Renal pelvis (tissue), 4 donors: ENCODE measurements around the gene SLC25A27. TPM values are rescaled to one million over a fixed set of nuclear protein-coding genes. Genes with fewer than 3 reads are reported as not detected.

Source experiments
- DNase-seq: peaks from one replicate; pipeline ENCODE4 v3.0.0-alpha.2; 2013
- polyA plus RNA-seq, 3 donors: library from polyadenylated mRNA; unstranded; fragments of 120-200 nt; gene quantifications; one replicate each; pipeline ENCODE4 v1.2.1, GENCODE V29; 2013; ENCODE audit not compliant: insufficient read length in 3 of 3

Gene SLC25A27
- polyA plus RNA-seq, 3 donors = 29.1 to 75.2 (median 59.1) TPM

- DNase-seq = no peak
Observed at GRCh38 chr6:46648869-46649492, 3.8 kb upstream of the SLC25A27 start.

GRCh38 chr6:46651006-46651405, 1.8 kb upstream of the SLC25A27 start:
- DNase-seq = no peak

- DNase-seq = peak; percentile 17
Observed at GRCh38 chr6:46651816-46652215, 959 bp upstream of the SLC25A27 start.

GRCh38 chr6:46652232-46652602, 558 bp upstream of the SLC25A27 start:
- DNase-seq = peak; percentile 5

GRCh38 chr6:46653439-46654195, 842 bp downstream of the SLC25A27 start:
- no peak for DNase-seq

- DNase-seq = no peak
Observed at GRCh38 chr6:46655803-46656202, 3.0 kb downstream of the SLC25A27 start.

GRCh38 chr6:46657642-46658041, 4.9 kb downstream of the SLC25A27 start:
- no peak for DNase-seq

GRCh38 chr6:46661483-46661882, 8.7 kb downstream of the SLC25A27 start:
- no peak for DNase-seq

GRCh38 chr6:46667377-46667776, 14.6 kb downstream of the SLC25A27 start:
- no peak for DNase-seq

GRCh38 chr6:46674410-46674809, 21.6 kb downstream of the SLC25A27 start:
- no peak for DNase-seq

GRCh38 chr6:46676604-46677313, 24.0 kb downstream of the SLC25A27 start:
- DNase-seq = no peak

- DNase-seq = no peak
Observed at GRCh38 chr6:46677314-46677654, 24.5 kb downstream of the SLC25A27 start.

- no peak for DNase-seq
Observed at GRCh38 chr6:46684771-46685170, 32.0 kb downstream of the SLC25A27 start.

GRCh38 chr6:46687619-46688097, 34.9 kb downstream of the SLC25A27 start, which contains the start of gene TDRD6:
Gene TDRD6, plus strand, starts transcription at chr6:46687885. Its CDS starts 244 bp downstream, at chr6:46688129.
- no peak for DNase-seq

- no peak for DNase-seq
Observed at GRCh38 chr6:46688117-46688965, 35.6 kb downstream of the SLC25A27 start.

- DNase-seq = no peak
Observed at GRCh38 chr6:46688966-46689335, 36.2 kb downstream of the SLC25A27 start.

GRCh38 chr6:46689657-46690056, 36.9 kb downstream of the SLC25A27 start:
- no peak for DNase-seq

- DNase-seq = no peak
Observed at GRCh38 chr6:46690141-46690755, 37.5 kb downstream of the SLC25A27 start.

GRCh38 chr6:46690911-46691451, 38.2 kb downstream of the SLC25A27 start:
- DNase-seq = no peak

GRCh38 chr6:46699970-46700369, 47.2 kb downstream of the SLC25A27 start:
- no peak for DNase-seq

GRCh38 chr6:46704562-46704961, 51.8 kb downstream of the SLC25A27 start:
- peak; percentile 20 for DNase-seq
